Measurements from ENCODE around the gene TRAPPC10.

- TF ChIP-seq EZH2 (IDR thresholded peaks at IDR 0.05) (no peak), POLR2AphosphoS5 (IDR thresholded peaks at IDR 0.05; ENCODE audit: borderline replicate concordance, low read depth, low read length) (no peak), FOXP2 (optimal IDR thresholded peaks at IDR 0.05; ENCODE audit: control extremely low read depth, extremely low read length, insufficient read depth) (no peak)
Observed at GRCh38 chr21:43981151-43981870, 30.8 kb upstream of the TRAPPC10 start.
